Upper lobe of right lung (tissue), 1 donor: ENCODE results near the gene MCRS1. TPM values are rescaled to one million over a fixed set of nuclear protein-coding genes. Genes with fewer than 3 reads are reported as not detected.

ENCODE experiments used
- ATAC-seq: fragments of 200-7000 bp; cut with Tn5 transposase; one replicate; pipeline ENCODE4 v1.9.1; 2020; ENCODE audit warnings: mild to moderate bottlenecking, moderate library complexity
- DNase-seq: peaks from one replicate; pipeline ENCODE4 v3.0.0-alpha.2; 2020
- H3K27ac ChIP-seq: fragments of 200-600 bp; one replicate; pipeline ENCODE4 v1.8.0; 2022
- H3K27me3 ChIP-seq: fragments of 200-600 bp; one replicate; pipeline ENCODE4 v1.8.0; 2022; ENCODE audit warnings: mild to moderate bottlenecking
- H3K36me3 ChIP-seq: fragments of 200-600 bp; one replicate; pipeline ENCODE4 v1.8.0; 2022
- H3K4me1 ChIP-seq: fragments of 200-600 bp; one replicate; pipeline ENCODE4 v1.8.0; 2022
- H3K4me3 ChIP-seq: fragments of 200-600 bp; one replicate; pipeline ENCODE4 v1.8.0; 2022; ENCODE audit warnings: mild to moderate bottlenecking
- H3K9me3 ChIP-seq: fragments of 200-600 bp; one replicate; pipeline ENCODE4 v1.8.0; 2022
- CTCF ChIP-seq: fragments of 200-600 bp; IDR thresholded peaks from one replicate; pipeline ENCODE4 v1.8.0; 2022; ENCODE audit warnings: antibody characterized with exemption
- intact Hi-C: fragments of 100-400 bp; cut with DNase I; formaldehyde crosslinking; loops from one replicate; pipeline ENCODE4 v1.11.0; 2022
- total RNA-seq: library from RNA; stranded (reverse); fragmentation: NEBNext Ultra II Directional; extraction: Animal tissue kit (Norgen Biotek cat#: 25700); gene quantifications from one replicate; pipeline ENCODE4 v1.2.1, GENCODE V29; 2021
- donor health status: DM: no; HTN: yes; CAD: no; lungs with severe emphysema.

The MCRS1 gene
- total RNA-seq, 1 donor from 2014 or later = 54.0 TPM

GRCh38 chr12:49543221-49543913, 24.6 kb downstream of the MCRS1 start:
- Histone ChIP-seq H3K4me3 (no peak overlapping the region), H3K27ac (no peak overlapping the region), H3K27me3 (peaks cover 36% of the 10 kb centered on the region), H3K36me3 (no peaks in the 10 kb centered on the region), H3K4me1 (no peaks in the 10 kb centered on the region), H3K9me3 (no peaks in the 10 kb centered on the region)
- DNase-seq = peak; percentile 55
- no peak for TF ChIP-seq CTCF
- no peak for ATAC-seq
- intact Hi-C loops = no loop called here

GRCh38 chr12:49542592-49543160, 25.3 kb downstream of the MCRS1 start:
- ATAC-seq (no peak), DNase-seq (peak; percentile 54)
- intact Hi-C loops = no loop called here
- Histone ChIP-seq H3K27me3 (peaks cover 37% of the 10 kb centered on the region), H3K36me3 (no peaks in the 10 kb centered on the region), H3K4me1 (peaks cover under 1% of the 10 kb centered on the region), H3K27ac (no peak overlapping the region), H3K9me3 (no peaks in the 10 kb centered on the region), H3K4me3 (no peak overlapping the region)
- TF ChIP-seq CTCF = no peak

- H3K27me3 ChIP-seq = peaks cover 39% of the 10 kb centered on the region
- peaks cover 6% of the 10 kb centered on the region for H3K4me1 ChIP-seq
- DNase-seq = peak; percentile 45
- intact Hi-C loops = no loop called here
- no peak overlapping the region for H3K4me3 ChIP-seq
- no peaks in the 10 kb centered on the region for H3K9me3 ChIP-seq
- H3K36me3 ChIP-seq = no peaks in the 10 kb centered on the region
- ATAC-seq = no peak
- no peak overlapping the region for H3K27ac ChIP-seq
- no peak for TF ChIP-seq CTCF
Measured at GRCh38 chr12:49541911-49542505, 25.9 kb downstream of the MCRS1 start.

- Histone ChIP-seq H3K36me3 (no peaks in the 10 kb centered on the region), H3K9me3 (no peaks in the 10 kb centered on the region), H3K27ac (no peak overlapping the region), H3K27me3 (peaks cover 39% of the 10 kb centered on the region), H3K4me1 (peaks cover 6% of the 10 kb centered on the region), H3K4me3 (no peak overlapping the region)
- peak; percentile 32 for DNase-seq
- intact Hi-C loops = no loop called here
- ATAC-seq = no peak
- TF ChIP-seq CTCF = no peak
Measured at GRCh38 chr12:49541140-49541861, 26.6 kb downstream of the MCRS1 start.

- no peak for TF ChIP-seq CTCF
- DNase-seq (peak; percentile 59), ATAC-seq (no peak)
- intact Hi-C loops = no loop called here
- H3K4me1 ChIP-seq = peaks cover 6% of the 10 kb centered on the region
- peaks cover 40% of the 10 kb centered on the region for H3K27me3 ChIP-seq
- no peaks in the 10 kb centered on the region for H3K9me3 ChIP-seq
- H3K36me3 ChIP-seq = no peaks in the 10 kb centered on the region
- H3K4me3 ChIP-seq = no peak overlapping the region
- no peak overlapping the region for H3K27ac ChIP-seq
Measured at GRCh38 chr12:49540229-49541139, 27.5 kb downstream of the MCRS1 start.
